Measurements from ENCODE around the gene GNB1L.
"Not testable (repeated sequence)": the region's sequence is repeated elsewhere in the genome, so short reads cannot be mapped to it uniquely, and the experiment has no call there.

GNB1L gene

DNA sequence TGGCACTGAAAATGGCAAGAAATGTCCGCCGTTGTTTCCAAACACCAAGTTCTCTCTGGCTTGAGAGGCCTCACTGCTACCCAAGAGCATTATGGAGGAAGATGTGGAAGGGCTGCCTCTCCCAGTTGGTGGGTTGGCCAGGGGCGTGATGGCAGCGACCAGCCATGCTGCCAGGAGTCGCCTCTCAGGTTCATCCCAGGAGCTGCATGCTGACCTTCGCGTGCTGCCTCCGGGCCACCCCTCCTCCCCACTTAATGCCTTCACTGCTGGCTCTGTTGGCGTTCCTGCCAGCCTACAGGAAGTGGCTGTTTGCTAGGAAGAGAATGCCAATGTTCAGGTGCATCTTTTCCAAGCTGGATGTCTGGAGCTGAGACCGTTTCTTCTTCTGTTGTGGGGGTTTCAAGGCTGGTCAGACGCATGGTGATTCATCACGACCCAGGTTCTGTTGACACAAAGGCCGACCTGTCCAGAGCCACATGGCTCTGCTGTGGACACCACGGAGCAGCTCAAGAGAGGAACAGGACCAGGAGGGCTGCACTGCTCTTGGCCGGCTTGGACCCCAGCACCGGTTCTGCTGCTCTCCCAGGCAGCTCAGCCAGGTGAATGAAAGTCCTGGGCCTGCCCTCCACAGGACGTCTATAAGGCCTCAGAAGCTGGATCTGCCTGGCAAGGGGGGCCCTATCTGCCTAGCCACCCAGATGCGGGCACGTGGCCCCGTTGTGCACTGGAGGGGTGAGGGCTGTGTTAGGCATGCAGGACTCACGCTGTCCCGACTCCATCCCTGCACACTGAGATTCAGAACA is 69.0 kb downstream of the GNB1L start:
- ATAC-seq (replicated peaks), result no peak
- peaks cover 0 to 5% of the 10 kb centered on the region in 2 donors for H3K9me3 Mint-ChIP-seq
- H3K27ac Mint-ChIP-seq, result no peak overlapping the region
- DNase-seq, result no peak
- H3K27me3 Mint-ChIP-seq, result peaks cover 7 to 15% of the 10 kb centered on the region in 2 donors
- no peak overlapping the region for H3K4me3 Mint-ChIP-seq
- peaks cover 41 to 48% of the 10 kb centered on the region in 2 donors for H3K36me3 Mint-ChIP-seq
- peaks cover 2% of the 10 kb centered on the region in 2 donors for H3K4me1 Mint-ChIP-seq

DNA sequence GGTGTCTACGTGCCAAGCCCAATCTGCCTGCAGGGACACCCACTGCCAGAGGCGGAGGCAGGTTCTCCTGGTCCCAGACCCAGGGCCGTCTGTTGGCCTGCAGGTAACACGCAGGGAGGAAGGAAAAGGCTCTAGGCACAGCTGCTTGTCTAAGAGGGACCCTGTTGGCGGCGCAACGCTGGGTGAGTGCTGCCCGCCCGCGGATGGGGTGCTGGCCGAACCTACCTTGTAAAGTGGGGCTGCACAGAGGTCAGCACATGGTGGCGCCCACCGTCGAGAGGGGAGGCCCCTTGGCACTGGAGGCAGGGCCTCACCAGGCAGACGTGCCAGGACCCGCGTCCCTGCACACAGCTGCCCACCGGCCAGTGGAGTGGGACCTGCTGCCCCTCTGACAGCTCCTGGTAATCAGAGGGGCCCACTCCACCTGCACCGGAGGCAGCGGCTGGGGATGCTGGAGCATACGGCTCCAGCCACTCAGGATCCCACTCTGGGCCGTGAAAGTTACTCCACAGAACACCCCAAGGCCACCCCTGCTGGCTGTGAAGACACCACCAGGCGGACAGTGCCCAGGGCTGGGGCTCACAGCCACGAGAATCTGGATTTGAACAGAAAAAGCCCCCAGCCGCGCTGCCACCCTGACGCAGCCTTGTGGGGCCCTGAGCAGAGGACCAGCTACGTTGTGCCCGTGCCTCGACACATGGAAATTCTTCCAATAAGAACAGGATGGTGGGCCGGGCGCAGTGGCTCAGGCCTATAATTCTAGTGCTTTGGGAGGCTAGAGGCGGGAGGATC is 70.1 kb downstream of the GNB1L start:
- H3K36me3 Mint-ChIP-seq, result peaks cover 30 to 37% of the 10 kb centered on the region in 2 donors
- DNase-seq (no peak), ATAC-seq (replicated peaks) (no peak)
- H3K27ac Mint-ChIP-seq, result no peak overlapping the region
- H3K4me3 Mint-ChIP-seq, result no peak overlapping the region
- no peaks in the 10 kb centered on the region for H3K9me3 Mint-ChIP-seq
- H3K4me1 Mint-ChIP-seq, result peaks cover 9 to 13% of the 10 kb centered on the region in 2 donors
- H3K27me3 Mint-ChIP-seq, result peaks cover 11 to 26% of the 10 kb centered on the region in 2 donors

DNA sequence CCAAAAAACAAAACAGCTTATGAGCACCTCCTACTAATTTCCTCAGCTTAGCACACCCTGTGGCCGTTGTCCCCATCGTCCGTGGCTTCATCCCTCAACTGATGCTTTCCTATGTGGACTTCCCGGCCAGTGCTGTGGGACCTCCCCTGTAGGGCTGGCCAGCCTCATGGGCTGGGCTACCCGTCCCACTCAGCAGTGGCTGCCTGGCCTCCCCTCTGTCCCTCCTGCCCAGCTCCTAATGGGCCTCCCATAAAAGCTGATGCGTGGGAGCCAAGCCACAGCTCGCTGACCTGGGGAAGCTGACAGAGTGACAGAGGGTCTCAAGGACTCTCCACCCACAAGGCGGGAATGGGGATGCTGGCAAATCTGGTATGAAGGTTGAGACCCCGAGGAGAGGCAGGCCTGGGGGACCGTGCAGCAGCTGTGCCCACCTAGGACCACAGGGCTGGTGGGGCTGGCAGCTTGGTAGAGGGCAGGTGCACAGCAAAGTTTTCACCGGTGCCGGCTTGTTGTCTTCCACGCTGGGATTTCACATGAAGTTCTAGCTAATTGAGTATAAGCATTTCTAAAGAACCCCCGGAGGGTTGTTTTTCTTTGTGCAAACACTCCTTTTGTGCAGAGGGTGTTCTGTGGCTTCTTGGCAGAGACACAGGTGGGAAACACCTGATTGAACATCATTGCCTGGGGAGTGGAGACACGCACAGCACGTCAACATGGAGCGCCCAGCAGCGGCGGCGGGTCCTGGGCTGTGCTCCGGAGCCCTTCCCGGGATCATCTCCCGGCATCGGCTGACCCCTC is 70.9 kb downstream of the GNB1L start:
- H3K4me1 Mint-ChIP-seq, result peaks cover 9 to 15% of the 10 kb centered on the region in 2 donors
- no peaks in the 10 kb centered on the region for H3K9me3 Mint-ChIP-seq
- DNase-seq (no peak), ATAC-seq (replicated peaks) (no peak)
- H3K27me3 Mint-ChIP-seq, result peaks cover 16 to 34% of the 10 kb centered on the region in 2 donors
- peaks cover 24 to 29% of the 10 kb centered on the region in 2 donors for H3K36me3 Mint-ChIP-seq
- no peak overlapping the region for H3K27ac Mint-ChIP-seq
- H3K4me3 Mint-ChIP-seq, result no peak overlapping the region

DNA sequence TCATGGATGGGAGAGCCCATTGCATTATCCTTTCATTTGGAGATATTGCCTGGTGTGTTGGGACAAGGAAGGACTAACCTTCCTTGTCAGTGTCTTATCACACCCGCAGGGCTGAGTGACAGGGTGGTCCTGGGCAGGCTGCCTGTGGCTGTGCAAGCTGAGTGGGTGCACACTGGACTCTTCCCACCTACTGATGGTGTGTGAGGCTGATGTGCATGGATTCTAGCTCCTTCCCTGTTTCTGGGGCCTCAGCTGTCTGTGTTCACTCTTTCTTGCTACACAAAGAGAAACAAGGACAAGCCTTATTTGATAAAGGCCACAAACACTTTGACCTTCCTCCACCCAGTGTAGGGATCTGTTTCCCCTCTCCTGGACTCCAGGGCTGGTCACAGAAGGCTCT is 72.1 kb downstream of the GNB1L start:
- Mint-ChIP-seq H3K9me3 (peaks cover 0 to under 1% of the 10 kb centered on the region in 2 donors), H3K4me3 (no peak overlapping the region), H3K36me3 (peaks cover 14 to 17% of the 10 kb centered on the region in 2 donors), H3K27me3 (peaks cover 26 to 45% of the 10 kb centered on the region in 2 donors), H3K27ac (no peak overlapping the region), H3K4me1 (peaks cover 9 to 15% of the 10 kb centered on the region in 2 donors)
- ATAC-seq (replicated peaks) (no peak), DNase-seq (no peak)

DNA sequence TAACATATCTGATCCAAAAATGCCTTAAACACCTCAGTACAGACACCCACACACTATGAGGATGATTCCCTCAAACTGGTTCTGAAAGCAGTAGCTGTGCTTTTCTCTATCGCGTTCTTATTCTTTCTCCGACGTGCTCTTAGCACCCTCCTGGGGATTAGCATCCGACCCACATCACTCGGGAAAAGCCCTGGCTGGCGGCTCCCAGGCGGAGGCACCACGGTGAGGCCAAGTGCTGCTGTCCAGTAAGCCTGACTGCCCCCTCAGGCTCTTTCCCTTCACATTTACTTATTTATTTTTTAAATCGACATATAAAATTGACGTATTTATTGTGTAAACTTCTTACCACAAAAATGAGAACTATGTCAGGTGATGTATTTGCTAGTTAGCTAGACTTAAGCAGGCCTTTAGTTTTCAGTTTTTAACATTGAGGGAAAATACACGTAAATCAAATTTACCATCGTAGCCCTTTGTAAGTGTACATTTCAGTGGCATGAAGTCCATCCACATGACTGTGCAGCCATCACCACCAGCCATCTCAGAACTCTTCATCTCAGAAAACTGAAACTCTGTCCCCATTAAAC is 74.9 kb downstream of the GNB1L start:
- H3K4me3 Mint-ChIP-seq, result no peak overlapping the region
- peaks cover 0 to 3% of the 10 kb centered on the region in 2 donors for H3K9me3 Mint-ChIP-seq
- H3K27ac Mint-ChIP-seq, result peak overlapping the region; percentile 72
- ATAC-seq (replicated peaks), result no peak
- no peak for DNase-seq
- H3K36me3 Mint-ChIP-seq, result peaks cover 0 to 4% of the 10 kb centered on the region in 2 donors
- H3K27me3 Mint-ChIP-seq, result peaks cover 41 to 61% of the 10 kb centered on the region in 2 donors
- H3K4me1 Mint-ChIP-seq, result peaks cover 15 to 24% of the 10 kb centered on the region in 2 donors

DNA sequence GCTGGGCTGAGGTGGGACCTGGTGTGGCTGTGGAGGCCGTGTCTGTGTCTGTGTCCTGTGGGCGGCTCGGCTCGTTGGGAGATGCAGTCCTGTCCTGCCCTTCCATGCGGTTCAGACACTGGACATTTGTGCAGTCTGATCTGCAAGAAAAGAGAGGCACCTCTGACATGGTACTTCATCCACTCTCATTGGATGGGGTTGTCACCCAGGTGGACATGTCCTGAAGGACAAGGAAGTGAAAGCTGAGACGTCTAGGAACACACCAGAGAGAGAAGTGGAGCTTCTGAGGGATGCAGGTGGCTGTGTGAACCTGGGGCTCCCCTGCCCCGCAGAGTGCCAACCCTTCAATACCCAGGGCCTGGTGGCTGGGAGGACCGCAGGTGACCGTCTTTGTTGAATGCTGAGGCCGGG is 75.7 kb downstream of the GNB1L start:
- Mint-ChIP-seq H3K4me3 (no peak overlapping the region), H3K9me3 (peaks cover 0 to 3% of the 10 kb centered on the region in 2 donors), H3K27ac (no peak overlapping the region), H3K4me1 (peaks cover 15 to 25% of the 10 kb centered on the region in 2 donors), H3K36me3 (peaks cover 0 to 4% of the 10 kb centered on the region in 2 donors), H3K27me3 (peaks cover 48 to 66% of the 10 kb centered on the region in 2 donors)
- DNase-seq (no peak), ATAC-seq (replicated peaks) (no peak)

DNA sequence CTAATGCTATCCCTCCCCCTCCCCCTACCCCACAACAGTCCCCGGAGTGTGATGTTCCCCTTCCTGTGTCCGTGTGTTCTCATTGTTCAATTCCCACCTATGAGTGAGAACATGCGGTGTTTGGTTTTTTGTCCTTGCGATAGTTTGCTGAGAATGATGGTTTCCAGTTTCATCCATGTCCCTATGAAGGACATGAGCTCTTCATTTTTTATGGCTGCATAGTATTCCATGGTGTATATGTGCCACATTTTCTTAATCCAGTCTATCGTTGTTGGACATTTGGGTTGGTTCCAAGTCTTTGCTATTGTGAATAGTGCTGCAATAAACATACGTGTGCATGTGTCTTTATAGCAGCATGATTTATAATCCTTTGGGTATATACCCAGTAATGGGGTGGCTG is 77.5 kb downstream of the GNB1L start:
- H3K36me3 Mint-ChIP-seq; H3K9me3 Mint-ChIP-seq; H3K4me3 Mint-ChIP-seq; DNase-seq; ATAC-seq (replicated peaks); H3K27ac Mint-ChIP-seq: not testable (repeated sequence)
- Mint-ChIP-seq H3K4me1 (peaks cover 28 to 42% of the 10 kb centered on the region in 2 donors), H3K27me3 (peaks cover 57 to 75% of the 10 kb centered on the region in 2 donors)

DNA sequence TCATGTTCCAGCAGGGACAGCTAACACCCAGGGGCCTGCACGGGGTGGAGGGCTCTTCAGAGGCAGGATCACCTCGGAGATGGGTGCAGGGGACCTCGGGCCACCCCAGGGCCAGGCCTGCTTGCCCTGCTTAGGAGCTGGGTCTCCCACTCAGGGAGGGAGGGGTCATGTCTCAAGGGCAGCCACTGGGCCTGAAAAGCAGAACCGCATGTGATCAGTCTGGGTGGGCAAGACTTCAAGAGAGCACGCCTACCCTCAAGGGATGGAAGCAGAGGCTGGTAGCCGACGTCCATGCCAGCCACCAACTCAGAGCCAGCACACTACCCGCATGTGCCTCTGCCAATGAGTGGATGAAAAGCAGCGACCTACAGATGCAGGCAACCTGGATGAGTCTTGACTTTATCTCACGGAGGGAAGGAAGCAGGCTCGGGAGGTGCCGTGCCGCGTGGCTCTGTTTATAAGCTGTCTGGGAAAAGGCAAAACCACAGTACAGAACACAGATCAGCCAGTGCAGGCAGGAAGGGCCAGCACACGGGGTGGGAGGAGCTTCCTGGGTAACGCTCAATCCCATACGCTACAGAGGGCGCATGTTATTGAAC is 78.1 kb downstream of the GNB1L start:
- DNase-seq, result no peak
- ATAC-seq (replicated peaks), result no peak
- peaks cover 0 to 3% of the 10 kb centered on the region in 2 donors for H3K9me3 Mint-ChIP-seq
- peaks cover 63 to 81% of the 10 kb centered on the region in 2 donors for H3K27me3 Mint-ChIP-seq
- H3K36me3 Mint-ChIP-seq, result no peaks in the 10 kb centered on the region
- peaks cover 28 to 42% of the 10 kb centered on the region in 2 donors for H3K4me1 Mint-ChIP-seq
- H3K4me3 Mint-ChIP-seq, result no peak overlapping the region
- no peak overlapping the region for H3K27ac Mint-ChIP-seq

DNA sequence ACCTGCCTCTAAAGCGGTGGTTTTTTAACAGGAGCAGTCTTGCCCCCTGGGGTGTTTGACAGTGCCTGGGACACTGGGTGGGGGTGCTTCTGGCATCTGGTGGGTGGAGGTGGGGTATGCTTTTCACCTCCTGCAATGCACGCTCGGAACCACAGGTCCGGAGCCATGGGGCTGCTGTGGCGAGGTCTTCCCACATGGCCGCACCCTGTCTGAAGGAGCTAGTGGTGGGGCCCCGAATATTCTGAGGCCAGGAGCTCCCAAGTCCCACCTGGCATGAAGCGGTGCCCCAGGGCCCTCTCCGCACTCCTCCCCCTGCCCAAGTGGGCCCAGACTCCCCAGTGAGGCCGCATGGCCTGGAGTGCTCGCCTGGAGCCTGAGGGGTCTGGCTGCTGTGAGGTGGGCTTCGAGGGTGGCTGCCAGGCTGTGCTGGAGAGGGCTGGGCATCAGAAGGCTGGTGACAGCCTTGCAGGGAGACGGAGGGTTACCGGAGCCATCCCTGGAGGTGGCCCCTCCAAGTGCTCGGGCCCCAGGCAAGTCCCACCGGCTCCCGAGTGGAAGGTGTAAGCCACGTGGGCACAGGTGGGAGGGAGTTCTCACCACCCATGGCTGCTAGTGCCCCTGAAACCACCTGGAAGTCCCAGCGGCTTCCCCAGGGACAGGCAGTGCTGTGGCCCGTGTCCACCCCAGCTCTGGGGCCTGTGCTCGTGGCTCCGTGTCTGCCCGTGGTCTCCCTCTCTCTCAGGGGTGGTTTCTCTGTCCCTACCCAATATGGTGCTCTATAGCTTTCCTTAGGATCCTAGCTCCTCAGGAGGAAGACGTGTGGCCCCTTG is 79.0 kb downstream of the GNB1L start:
- Mint-ChIP-seq H3K27me3 (peaks cover 69 to 86% of the 10 kb centered on the region in 2 donors), H3K4me3 (no peak overlapping the region), H3K4me1 (peaks cover 25 to 40% of the 10 kb centered on the region in 2 donors), H3K27ac (no peak overlapping the region), H3K36me3 (no peaks in the 10 kb centered on the region), H3K9me3 (peaks cover 0 to 3% of the 10 kb centered on the region in 2 donors)
- DNase-seq, result peak; percentile 33
- ATAC-seq (replicated peaks), result peak in 1 of 2 donors; percentile 26

DNA sequence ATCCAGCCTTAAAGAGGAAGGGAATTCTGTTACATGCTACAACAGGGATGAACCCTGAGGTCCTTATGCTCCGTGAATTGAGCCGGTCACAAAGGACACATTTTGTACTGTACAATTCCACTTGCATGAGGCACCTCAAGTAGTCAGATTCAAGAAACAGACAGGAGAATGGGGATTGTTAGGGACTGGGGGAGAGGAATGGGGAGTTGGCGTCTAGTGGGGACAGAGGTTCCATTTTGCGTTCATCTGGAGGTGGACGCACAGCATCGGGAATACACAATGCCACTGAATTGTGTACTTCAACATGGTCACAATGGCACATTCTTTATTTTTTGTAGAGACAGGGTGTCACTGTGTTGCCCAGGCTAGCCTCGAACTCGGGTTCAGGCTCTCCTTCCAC is 80.0 kb downstream of the GNB1L start:
- ATAC-seq (replicated peaks), result no peak
- H3K27ac Mint-ChIP-seq, result no peak overlapping the region

DNA sequence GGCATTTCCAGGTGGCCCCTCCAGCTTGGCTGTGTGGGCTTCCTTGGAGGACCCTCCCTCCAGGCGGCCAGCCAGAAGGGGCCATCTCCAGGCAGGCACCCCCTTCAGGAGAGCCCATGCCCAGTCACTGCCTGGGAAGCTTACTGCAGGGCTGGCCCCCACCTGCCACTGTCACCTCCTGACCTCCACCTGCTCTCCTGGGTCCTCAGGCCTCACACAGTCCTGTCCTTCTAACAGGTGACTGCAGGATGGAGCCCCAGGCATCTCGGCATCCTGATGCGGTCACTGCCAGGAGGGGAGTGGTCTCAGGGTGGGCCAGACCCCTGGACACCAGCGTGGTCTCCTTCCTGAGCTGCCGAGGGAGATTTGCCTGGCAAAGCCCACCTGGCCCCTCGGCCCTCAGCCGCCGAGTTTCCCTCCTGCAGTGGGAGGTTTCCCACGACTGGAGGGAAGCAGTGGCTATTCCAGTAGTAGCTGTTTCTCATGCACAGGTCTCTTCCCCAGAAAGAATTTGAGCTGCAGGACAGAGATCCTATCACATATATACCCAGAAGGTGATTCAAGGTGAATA is 81.1 kb downstream of the GNB1L start:
- Mint-ChIP-seq H3K4me3 (no peak overlapping the region), H3K27me3 (peaks cover 75 to 82% of the 10 kb centered on the region in 2 donors), H3K4me1 (peaks cover 19 to 32% of the 10 kb centered on the region in 2 donors), H3K9me3 (peaks cover 0 to 3% of the 10 kb centered on the region in 2 donors), H3K27ac (no peak overlapping the region), H3K36me3 (no peaks in the 10 kb centered on the region)
- ATAC-seq (replicated peaks), result no peak
- DNase-seq, result no peak

More for the DNA sequence above, 80.0 kb downstream of the GNB1L start:
- H3K27me3 Mint-ChIP-seq, result peaks cover 75 to 86% of the 10 kb centered on the region in 2 donors
- no peak for DNase-seq
- H3K4me1 Mint-ChIP-seq, result peaks cover 19 to 34% of the 10 kb centered on the region in 2 donors
- H3K9me3 Mint-ChIP-seq, result peaks cover 0 to 3% of the 10 kb centered on the region in 2 donors
- no peak overlapping the region for H3K4me3 Mint-ChIP-seq
- no peaks in the 10 kb centered on the region for H3K36me3 Mint-ChIP-seq

DNA sequence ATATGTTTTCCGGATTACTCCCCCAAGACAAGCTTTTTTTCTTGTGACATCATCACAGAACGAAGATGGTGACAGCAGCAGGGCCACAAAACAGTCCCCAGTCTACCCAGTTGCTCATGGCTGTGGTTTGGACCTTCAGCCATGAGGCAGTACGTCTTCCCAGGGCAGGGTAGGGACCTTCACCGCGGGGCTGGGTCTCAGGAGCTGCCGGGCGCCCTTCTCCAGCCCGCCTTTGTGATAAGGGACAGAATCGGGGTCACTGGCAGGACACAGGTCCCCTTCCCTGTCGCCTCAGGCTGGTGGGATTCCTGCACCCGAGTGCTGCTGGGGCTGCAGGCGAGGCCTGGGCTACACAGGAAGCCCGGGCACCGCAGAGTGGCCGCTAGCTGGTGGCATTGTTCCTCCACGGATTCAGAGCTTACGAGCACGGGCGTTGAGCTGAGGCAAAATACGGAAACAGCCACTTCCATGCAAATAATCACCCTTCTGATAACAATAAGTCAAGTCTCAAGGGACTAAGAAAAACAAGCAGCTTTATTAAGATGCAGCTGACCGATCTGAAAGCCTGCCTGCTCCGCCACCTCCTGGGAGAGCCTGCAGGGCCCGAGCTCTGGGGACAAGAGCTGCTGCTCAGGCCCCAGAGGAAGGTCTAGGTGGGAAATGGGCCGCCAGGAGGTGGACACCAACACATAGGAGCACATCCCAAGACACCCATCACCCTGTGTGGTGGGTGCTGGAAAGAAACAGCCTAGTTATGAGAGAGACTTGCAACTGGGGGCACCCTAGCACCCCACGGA is 81.8 kb downstream of the GNB1L start:
- peak; percentile 56 for DNase-seq
- peaks cover 0 to 3% of the 10 kb centered on the region in 2 donors for H3K9me3 Mint-ChIP-seq
- no peaks in the 10 kb centered on the region for H3K36me3 Mint-ChIP-seq
- H3K4me3 Mint-ChIP-seq, result peak overlapping the region; percentile 50 to 72
- peak; percentile 86 to 91 for ATAC-seq (replicated peaks)
- peaks cover 21 to 36% of the 10 kb centered on the region in 2 donors for H3K4me1 Mint-ChIP-seq
- H3K27ac Mint-ChIP-seq, result peak overlapping the region; percentile 66
- peaks cover 75 to 83% of the 10 kb centered on the region in 2 donors for H3K27me3 Mint-ChIP-seq
